Spleen (tissue), 3 donors: ENCODE results near the gene PDGFD.

ENCODE experiments used
- POLR2A ChIP-seq, 3 donors: fragments of 450-650 bp; IDR thresholded peaks; one replicate each; pipeline ENCODE4 v1.5.1; 2017; ENCODE audit warnings: antibody characterized with exemption in 3 of 3, mild to moderate bottlenecking in 1 of 3
- POLR2AphosphoS5 ChIP-seq, 3 donors: sonication (generic); formaldehyde crosslinking; IDR thresholded peaks; one replicate each; pipeline ENCODE4 v1.5.1; 2017; ENCODE audit warnings: antibody characterized with exemption in 3 of 3

DNA sequence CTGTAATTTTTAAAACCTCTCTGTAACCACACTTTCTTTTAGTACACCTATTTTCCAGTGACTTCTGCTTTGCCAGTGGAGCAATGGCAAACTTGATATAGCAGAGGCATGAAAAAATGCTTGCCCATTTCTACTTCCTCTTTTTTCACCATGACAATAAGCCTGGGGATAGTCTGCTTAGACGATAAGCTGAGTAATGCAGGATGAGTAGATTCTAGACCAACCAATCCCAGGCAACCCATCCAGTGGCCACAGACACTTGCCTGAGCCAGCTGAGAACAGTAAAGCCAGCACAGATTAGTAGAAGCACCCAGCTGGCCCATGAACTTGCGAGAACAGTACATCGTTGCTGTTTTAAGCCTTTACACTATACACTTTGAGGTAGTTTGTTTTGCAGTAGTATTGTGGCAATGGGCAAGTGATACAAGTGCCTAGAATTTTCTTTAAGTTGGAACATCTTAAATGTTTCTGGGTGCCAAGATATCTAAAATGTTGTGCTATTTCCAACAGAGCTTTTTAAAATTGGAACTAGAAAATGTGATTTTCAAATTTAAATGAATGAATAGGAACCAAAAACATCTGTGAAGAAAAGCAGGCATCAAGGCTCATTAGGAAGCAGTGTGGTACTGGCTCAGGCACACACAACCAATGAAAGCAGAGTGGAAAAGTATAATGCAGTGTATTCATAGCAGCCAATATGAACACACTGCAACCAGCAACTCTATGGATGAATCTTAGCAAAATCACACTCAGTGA lies 89.8 kb downstream of the PDGFD start:
- TF ChIP-seq POLR2AphosphoS5 (IDR thresholded peaks at IDR 0.05) (no peak), POLR2A (IDR thresholded peaks at IDR 0.05) (no peak)
